GDM1 (cell line): ENCODE measurements around the gene CCDC13.
A peak's percentile ranks its signal among the peaks of the same experiment; 100 is the strongest.

Experiments
- DNase-seq: peaks from one replicate; lab custom pipeline; 2025; lab: John Stamatoyannopoulos, UW

The CCDC13 gene

GRCh38 chr3:42752441-42752840, 20.6 kb downstream of the CCDC13 start:
- DNase-seq, result no peak

DNA sequence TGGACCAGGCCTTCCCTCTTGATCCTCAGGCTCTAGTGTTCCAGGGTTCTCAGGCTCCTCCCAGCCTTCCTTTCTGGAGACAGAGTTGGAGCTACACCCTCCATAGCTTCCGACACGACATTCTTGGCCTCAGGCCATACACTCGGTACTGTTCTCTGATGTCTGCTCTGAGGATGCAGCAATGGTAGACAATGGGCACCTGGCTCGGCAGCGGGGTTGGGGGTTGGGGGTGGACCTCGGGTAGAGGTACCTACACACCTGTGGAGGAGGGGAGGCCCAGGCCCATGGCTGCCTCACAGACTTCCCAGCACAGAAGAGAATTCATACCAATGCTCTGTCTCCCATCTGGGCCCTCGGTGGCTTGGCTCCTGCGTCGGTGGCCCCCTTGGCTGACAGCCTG, 21.4 kb downstream of the CCDC13 start:
- DNase-seq, result no peak

DNA sequence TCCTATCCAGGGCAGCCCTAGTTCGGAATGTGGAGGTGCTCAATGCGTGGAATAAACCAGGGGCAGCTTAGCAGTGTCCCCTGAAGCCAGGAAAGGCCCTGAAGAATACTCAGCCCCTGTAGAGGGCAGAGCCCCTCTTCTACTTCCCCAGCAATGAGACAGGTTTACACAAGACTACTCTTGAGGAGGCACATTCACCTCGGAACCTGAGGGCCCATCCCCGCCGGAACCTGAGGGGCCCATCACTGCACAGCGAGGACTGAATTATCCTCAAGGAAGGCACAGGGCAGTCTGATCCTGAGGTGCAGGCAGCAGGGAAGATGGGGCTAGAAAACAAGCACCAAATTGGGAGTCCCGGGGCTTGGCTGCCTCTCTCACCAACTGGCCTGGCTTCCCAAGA, 22.2 kb downstream of the CCDC13 start:
- no peak for DNase-seq

- DNase-seq, result peak; percentile 25
These were observed 23.3 kb downstream of the CCDC13 start for GRCh38 chr3:42749753-42750231.

GRCh38 chr3:42749025-42749752, 23.9 kb downstream of the CCDC13 start:
- no peak for DNase-seq

DNA sequence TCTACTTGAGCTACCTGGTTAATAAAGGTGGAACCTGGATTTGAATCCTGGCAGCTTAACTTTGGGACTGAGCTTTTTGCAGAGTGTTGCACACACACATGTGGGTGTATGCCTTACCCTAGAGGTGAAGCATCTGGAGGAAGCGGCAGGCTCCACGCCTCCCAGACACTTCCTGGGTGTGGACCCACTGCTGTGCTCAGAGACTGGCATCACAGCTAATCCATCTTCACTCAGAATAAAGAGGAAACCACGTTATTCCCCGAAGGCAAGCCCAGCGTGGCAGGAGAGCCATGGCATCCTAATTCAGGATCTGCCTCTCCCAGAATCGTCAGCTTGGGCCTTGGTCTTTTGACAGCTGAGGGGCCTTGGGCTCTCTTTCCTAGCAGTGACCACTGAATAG, 25.5 kb downstream of the CCDC13 start:
- no peak for DNase-seq

DNA sequence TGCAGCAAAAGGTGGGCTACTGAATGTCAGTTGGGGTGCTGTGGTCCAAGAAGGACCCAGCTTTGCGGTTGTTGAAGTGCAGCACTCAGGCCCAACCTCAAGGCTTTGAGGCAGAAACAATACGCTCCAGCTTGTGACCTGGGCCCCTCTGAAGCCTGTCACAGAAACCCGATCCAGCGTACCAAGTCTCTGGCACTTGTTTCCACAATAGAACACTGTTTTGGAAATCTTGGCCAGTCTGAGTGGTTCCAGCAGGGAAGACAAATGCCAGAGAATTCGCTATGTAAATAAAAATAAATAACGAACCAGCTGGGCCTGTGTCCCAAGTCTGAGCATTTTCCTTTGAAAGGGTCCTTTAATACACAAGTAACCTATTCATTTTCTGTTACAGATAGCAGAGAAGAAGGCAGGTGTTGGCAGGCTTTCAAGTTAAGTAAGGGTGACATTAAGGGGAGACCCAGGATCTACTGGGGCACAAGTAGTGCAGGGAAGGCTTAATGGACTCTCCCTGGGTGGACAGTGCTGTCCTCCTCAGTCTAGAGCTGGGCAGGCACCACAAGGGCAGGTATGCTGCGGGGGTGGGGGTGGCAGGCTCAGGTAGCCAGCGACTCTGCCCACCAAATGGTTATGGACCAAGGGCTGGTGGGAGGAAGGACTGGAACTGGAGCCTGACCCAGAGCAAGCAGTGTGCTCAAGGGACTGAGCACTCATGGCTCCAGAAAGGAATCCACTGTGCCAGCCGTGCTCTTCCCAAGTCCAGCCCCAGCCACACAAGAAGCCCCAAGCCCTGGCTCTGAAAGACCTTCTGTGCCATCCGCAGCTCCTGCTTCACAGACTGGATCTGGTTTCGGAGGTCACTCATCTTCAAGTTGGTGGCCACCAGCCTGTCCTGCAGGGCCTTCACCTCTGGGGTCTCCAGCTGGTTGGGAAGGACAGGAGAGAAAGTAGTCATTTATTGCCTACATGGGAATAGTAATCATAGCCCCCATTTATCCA, 26.3 kb downstream of the CCDC13 start:
- no peak for DNase-seq

DNA sequence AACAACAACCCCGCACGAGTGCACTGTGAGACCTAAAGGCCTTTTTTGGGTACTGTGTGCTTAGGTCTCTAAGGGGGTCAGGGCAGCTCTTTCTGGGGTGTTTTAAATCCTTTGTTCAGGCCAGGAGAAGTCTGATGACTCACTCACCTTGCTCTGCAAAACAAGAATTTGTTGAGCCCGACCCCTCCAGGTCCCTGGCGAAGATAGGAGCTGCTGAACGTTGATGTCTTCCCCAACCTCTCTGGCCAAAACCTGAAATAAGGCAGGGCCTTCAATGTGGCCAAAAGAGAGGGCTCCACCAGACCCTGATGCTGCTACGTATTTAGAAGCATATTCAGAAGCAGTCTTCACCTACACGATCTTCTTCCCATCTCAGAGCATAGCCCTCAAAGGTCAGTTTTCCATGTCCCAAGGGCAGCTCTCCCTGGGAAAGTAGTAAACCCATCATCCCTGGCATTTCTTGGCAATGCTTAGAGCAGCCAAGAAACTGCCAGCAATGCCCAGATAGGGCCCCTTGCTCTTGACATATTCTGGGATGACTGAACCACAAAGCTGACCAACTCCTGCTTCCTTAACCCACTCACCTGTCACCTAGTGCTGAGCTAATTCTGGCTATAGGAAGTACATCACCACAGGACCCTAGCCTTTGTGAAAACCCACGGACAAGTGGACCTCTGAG, 27.1 kb downstream of the CCDC13 start:
- no peak for DNase-seq

DNA sequence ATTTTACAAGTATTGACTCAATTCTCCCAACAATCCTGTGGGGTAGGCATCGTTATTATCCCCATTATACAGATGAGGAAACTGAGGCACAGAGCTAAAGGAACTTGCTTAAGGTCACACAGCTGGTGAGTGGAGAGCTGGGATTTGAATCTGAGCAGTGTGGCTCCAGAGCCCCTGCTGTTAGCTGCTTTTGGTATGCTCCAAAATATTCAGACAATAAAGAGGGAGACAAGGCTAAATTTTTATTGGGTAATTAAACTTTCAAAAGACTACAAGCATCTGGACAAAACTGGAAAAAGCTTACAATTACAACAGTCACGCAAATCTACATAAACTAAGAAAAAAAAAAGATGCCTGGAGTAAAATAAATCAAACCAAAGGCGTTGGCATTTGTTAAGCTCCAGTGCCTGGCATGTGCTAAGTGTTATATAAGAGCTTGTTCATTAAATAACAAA, 27.7 kb downstream of the CCDC13 start:
- no peak for DNase-seq

DNA sequence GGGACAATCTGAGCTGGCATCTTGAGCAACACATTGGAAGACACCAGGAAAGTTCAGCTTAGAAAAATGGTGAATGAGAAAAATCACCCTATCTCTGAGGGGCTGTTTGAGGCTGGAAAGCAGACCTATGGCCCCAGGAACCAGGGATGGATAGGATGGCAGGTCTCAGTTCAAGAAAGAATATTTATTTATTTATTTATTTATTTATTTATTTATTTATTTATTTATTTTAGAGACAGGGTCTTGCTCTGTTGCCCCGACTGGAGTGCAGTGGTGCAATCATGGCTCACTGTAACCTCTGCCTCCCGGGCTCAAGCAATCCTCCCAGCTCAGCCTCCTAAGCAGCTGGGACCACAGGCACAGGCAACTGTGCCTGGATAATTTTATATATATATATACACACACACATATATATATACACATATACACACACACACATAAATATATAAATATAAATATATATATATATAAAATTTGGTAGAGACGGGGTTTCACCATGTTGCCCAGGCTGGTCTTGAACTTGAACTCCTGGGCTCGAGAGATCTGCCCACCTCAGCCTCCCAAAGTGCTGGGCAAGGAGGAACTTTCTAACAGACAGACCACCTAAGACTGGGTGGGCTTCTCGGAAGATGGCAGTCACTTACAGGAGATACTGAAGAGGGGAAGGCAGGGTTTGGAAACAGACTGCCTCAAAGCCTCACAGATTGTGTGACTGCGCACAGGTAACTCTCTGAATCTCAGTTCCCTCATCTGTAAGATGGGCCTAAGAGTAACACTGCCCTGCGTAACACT, 29.7 kb downstream of the CCDC13 start:
- DNase-seq, result no peak

DNA sequence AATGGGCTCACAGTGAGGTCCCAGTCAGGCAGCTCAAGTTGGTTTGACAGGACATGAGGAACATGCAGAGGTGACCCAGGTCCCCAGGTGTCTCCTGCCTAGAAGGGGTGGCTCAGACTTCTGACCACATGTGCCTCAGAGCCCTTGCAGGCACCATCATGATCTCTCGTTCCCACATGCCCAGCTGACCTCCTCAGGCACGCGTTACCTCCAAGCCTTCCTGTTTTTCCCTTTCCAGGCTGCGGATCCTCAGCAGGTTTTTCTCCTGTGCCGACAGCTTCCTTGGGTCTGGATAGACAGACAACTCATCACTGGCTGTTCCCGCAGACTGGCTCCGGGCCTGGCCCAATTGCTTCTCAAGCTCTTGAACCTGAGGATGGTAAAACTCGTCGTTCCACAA, 30.4 kb downstream of the CCDC13 start:
- no peak for DNase-seq

- DNase-seq, result no peak
These were observed 30.8 kb downstream of the CCDC13 start for GRCh38 chr3:42742259-42742658.

- no peak for DNase-seq
These were observed 31.3 kb downstream of the CCDC13 start for GRCh38 chr3:42741796-42742195.

GRCh38 chr3:42739401-42740158, 33.5 kb downstream of the CCDC13 start:
- DNase-seq, result no peak

DNA sequence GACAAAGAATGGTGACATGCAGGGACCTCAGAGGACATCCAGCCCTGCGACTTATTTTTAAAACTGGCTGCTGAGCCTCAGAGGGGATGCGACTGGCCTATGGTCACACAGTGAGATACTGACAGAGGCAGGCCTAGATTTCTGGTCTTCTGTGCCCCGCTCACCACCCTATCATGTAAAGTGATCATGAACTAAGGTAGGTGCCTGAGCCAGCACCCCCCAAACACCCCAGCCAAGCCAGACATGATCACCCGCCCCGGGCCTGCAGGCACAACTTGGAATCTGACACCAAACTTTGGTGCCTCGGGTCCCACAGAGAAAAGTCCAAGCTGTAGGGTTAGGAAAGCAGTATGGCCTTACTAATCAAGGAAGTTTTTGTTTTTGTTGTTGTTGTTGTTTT, 36.5 kb downstream of the CCDC13 start:
- no peak for DNase-seq

GRCh38 chr3:42736081-42736480, 37.0 kb downstream of the CCDC13 start:
- DNase-seq, result no peak

DNA sequence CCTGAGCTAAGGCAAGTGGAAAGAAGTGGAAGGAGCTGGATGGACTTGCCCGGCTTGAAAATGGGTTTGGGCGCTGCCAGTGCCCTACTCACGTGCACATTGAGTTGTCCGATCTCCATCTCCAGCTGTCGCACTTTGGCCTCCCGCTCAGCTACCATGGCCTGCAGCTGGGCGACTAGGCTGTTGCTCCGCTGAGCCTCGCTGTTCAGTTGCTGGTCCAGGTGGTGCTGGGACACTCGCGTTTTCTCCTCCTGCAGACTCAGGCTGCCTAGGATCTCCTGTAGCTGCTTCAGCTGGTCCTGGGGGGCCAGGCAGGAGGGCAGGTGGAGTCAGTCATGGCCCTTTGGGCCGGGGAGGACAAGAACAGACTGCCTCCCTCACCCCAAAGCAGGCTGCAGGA, 37.4 kb downstream of the CCDC13 start:
- DNase-seq, result no peak

GRCh38 chr3:42735019-42735418, 38.0 kb downstream of the CCDC13 start:
- DNase-seq, result no peak

- no peak for DNase-seq
These were observed 38.7 kb downstream of the CCDC13 start for GRCh38 chr3:42734263-42734860.

DNA sequence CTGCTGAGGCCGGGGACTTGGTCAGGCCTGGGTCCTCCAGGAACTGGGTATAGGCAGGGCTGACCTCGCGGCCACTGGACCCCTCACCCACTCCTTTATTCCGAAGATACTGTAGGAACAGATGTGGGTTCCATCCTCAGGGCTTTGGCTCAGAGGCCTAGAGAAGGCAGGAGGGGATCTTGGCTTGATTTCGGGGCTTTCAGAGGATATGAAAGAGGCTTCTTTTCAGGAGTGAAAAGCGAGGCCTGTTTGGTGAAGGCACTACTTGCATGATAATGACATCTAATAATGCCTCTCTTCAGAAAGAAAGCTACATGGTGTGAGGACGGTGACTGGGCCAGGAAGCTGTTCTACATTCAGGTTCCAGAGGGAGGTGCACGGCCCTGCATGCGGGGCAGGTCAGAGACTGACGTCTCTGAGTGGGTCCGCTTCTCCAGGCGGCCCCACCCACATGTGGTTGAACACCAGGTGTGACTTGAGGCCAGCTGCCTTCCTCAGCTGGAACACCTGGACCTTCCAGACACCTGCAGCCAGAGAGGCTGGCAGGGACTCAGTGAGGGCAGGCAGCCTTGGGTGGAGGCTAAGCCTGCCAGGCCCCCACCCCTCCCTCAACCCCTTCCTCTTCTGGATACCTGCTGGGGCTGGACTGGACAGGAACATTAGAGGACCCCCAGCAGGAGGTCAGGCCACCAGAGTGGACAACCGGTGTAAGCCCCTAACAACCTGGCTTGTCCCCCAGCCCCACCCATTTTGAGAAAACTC, 39.4 kb downstream of the CCDC13 start:
- DNase-seq, result no peak
